HL-60 (cell line): ENCODE data around the gene CCNO.

ENCODE experiments used
- DNase-seq, 2 experiments: peaks; one replicate each; pipeline ENCODE4 v3.0.0-alpha.2; 2010 to 2020; ENCODE audit warnings: low read depth in 1 of 2, low spot score in 1 of 2
- H3K27ac ChIP-seq: fragments of 250-450 bp; sonication (Bioruptor Pico); replicated peaks from 2 replicates; pipeline ENCODE4 v1.5.1; 2020; ENCODE audit warnings: mild to moderate bottlenecking, moderate library complexity
- H3K27me3 ChIP-seq: fragments of 250-450 bp; sonication (Bioruptor Pico); 2 replicates; pipeline ENCODE4 v1.5.1; 2021; ENCODE audit warnings: mild to moderate bottlenecking, moderate library complexity; ENCODE audit not compliant: insufficient read depth, poor library complexity, severe bottlenecking
- H3K4me3 ChIP-seq: replicated peaks from 2 replicates; pipeline ENCODE4 v1.5.1; 2011; ENCODE audit warnings: mild to moderate bottlenecking, control low read depth, low read length; ENCODE audit not compliant: insufficient read depth
- CTCF ChIP-seq: IDR thresholded peaks from one replicate; pipeline ENCODE4 v1.5.1; 2011; ENCODE audit warnings: low read length, control low read depth, inconsistent platforms; ENCODE audit not compliant: insufficient read depth
- GABPA ChIP-seq: IDR thresholded peaks from 2 replicates; pipeline ENCODE4 v1.6.1; 2012; ENCODE audit warnings: low read depth
- POLR2AphosphoS5 ChIP-seq: IDR thresholded peaks from 2 replicates; pipeline ENCODE4 v1.6.1; 2012; ENCODE audit warnings: low read depth
- REST ChIP-seq: IDR thresholded peaks from 2 replicates; pipeline ENCODE4 v1.6.1; 2012; ENCODE audit warnings: low read depth; ENCODE audit not compliant: insufficient replicate concordance
- SPI1 ChIP-seq: IDR thresholded peaks from 2 replicates; pipeline ENCODE4 v1.6.1; 2012; ENCODE audit warnings: low read depth, mild to moderate bottlenecking, borderline replicate concordance

The CCNO gene

GRCh38 chr5:55241746-55242145, 8.3 kb upstream of the CCNO start:
- TF ChIP-seq REST (no peak), POLR2AphosphoS5 (no peak), SPI1 (no peak), CTCF (no peak), GABPA (no peak)

GRCh38 chr5:55236800-55237199, 3.4 kb upstream of the CCNO start:
- no peak for TF ChIP-seq REST
- TF ChIP-seq SPI1 = no peak
- TF ChIP-seq CTCF = no peak
- no peak for TF ChIP-seq POLR2AphosphoS5
- no peak for TF ChIP-seq GABPA

More at GRCh38 chr5:55241746-55242145, 8.3 kb upstream of the CCNO start:
- Histone ChIP-seq H3K4me3 (no peak overlapping the region), H3K27ac (no peak overlapping the region), H3K27me3 (no peaks in the 10 kb centered on the region)
- no peak for DNase-seq

GRCh38 chr5:55234121-55234700, 803 bp upstream of the CCNO start:
- no peak overlapping the region for H3K27ac ChIP-seq
- no peak for DNase-seq
- H3K4me3 ChIP-seq = peak overlapping the region; percentile 47
- no peak for TF ChIP-seq POLR2AphosphoS5
- TF ChIP-seq CTCF = no peak
- no peak for TF ChIP-seq GABPA
- TF ChIP-seq REST = no peak
- TF ChIP-seq SPI1 = no peak
- peaks cover 26% of the 10 kb centered on the region for H3K27me3 ChIP-seq

More at GRCh38 chr5:55236800-55237199, 3.4 kb upstream of the CCNO start:
- no peak for DNase-seq
- no peak overlapping the region for H3K4me3 ChIP-seq
- peaks cover 12% of the 10 kb centered on the region for H3K27me3 ChIP-seq
- no peak overlapping the region for H3K27ac ChIP-seq
